Liver (tissue), 3 donors: ENCODE data around the gene ABCC3.

Experiments
- CTCF ChIP-seq: fragments of 150-350 bp; IDR thresholded peaks from 2 replicates; pipeline ENCODE4 v1.5.1; 2017; ENCODE audit warnings: improper control_type of control experiment, low read depth, low read length; ENCODE audit not compliant: missing input control
- GABPA ChIP-seq, 2 donors: IDR thresholded peaks in 1 of 2; conservative IDR thresholded peaks in 1 of 2; 2 replicates each; pipeline ENCODE4 v1.6.1; 2016; ENCODE audit warnings: antibody characterized with exemption in 2 of 2, mild to moderate bottlenecking in 1 of 2, moderate library complexity in 1 of 2
- MAX ChIP-seq: IDR thresholded peaks from 2 replicates; pipeline ENCODE4 v1.6.1; 2016; ENCODE audit warnings: antibody characterized with exemption
- RAD21 ChIP-seq, 2 donors: IDR thresholded peaks; 2 replicates each; pipeline ENCODE4 v1.6.1; 2016; ENCODE audit warnings: antibody characterized with exemption in 2 of 2, mild to moderate bottlenecking in 2 of 2
- REST ChIP-seq: IDR thresholded peaks from 2 replicates; pipeline ENCODE4 v1.6.1; 2016; ENCODE audit warnings: antibody characterized with exemption, mild to moderate bottlenecking
- ZBTB33 ChIP-seq: IDR thresholded peaks from 2 replicates; pipeline ENCODE4 v1.6.1; 2016; ENCODE audit warnings: antibody characterized with exemption
- donor health status: healthy.
- donor health status: healthy.

- no peak for TF ChIP-seq MAX
- TF ChIP-seq REST, result no peak
- TF ChIP-seq CTCF, result no peak
- no peak for TF ChIP-seq RAD21 (IDR thresholded peaks at IDR 0.05)
- TF ChIP-seq ZBTB33, result no peak
- TF ChIP-seq GABPA (IDR thresholded peaks at IDR 0.05 in 1 of 2, conservative IDR thresholded peaks at IDR 0.05 in 1 of 2), result no peak
These were observed 976 bp downstream of the ABCC3 start for GRCh38 chr17:50635732-50635981.
